HG03378 (cell line): ENCODE data around the gene PIK3C2B.
A peak's percentile ranks its signal among the peaks of the same experiment; 100 is the strongest.

ENCODE experiments used
- ATAC-seq: cut with Tn5 transposase; IDR thresholded peaks from one replicate; pipeline ENCODE4 v1.9.1; 2021; ENCODE audit warnings: mild to moderate bottlenecking, moderate library complexity; ENCODE audit not compliant: unreplicated experiment

The PIK3C2B gene

GRCh38 chr1:204480515-204480914 is 14.1 kb downstream of the PIK3C2B start:
- peak; percentile 56 for ATAC-seq

- no peak for ATAC-seq
These were observed 15.0 kb downstream of the PIK3C2B start for GRCh38 chr1:204479387-204480136.

DNA sequence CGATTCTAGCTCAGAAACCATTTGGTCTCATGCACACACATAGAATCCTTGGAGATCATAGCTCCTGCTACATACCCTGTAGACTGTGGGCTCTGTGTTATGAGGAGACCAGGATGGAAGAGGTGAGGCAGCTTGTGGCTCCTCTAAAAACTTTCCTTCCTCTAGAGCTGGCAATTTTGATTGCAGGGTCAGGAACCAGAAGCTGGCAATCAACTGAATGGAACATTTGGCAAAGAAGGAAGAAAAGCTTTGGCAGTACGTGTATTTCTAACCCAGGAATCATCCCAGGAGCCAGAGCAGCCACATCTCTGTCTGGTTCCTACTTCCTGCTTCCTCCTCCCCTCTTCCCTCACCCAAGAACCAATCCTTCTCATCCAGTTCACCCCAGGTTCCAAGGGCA is 15.7 kb downstream of the PIK3C2B start:
- ATAC-seq: no peak

GRCh38 chr1:204478172-204478899 is 16.3 kb downstream of the PIK3C2B start:
- no peak for ATAC-seq

DNA sequence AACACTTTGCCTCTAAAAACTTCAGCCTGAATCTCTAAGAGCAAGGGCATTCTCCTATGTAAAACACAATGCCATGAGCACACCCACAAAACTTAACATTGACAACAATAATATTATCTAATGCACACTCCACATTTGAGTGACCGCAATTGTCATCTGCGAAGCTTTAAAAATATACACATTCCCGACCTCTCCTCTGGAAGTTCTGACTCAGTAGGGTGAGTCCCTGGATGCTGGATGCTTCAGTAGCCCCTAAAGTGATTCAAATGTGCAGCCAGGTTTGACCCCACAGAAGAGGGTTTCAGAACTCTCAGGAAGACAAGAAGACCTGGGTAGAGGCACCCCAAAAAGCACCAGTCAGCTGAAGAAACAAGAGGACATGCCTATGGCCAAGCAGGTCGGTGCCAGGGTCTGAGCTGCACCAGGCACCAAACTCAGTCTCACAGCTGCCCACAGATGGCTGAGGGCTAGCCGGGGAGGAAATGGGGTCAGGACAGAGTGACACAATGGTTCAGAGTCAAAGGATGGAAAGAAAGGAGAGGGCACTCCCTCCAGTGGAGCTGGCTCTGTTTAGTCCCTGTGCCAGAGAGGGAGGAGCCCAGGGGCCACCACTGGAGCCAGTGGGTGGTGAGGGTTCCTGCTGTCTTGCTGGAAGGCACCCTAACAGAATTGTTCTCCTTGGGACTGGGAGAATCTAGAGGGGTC is 17.4 kb downstream of the PIK3C2B start:
- ATAC-seq: no peak

- no peak for ATAC-seq
These were observed 18.0 kb downstream of the PIK3C2B start for GRCh38 chr1:204476563-204476962.

DNA sequence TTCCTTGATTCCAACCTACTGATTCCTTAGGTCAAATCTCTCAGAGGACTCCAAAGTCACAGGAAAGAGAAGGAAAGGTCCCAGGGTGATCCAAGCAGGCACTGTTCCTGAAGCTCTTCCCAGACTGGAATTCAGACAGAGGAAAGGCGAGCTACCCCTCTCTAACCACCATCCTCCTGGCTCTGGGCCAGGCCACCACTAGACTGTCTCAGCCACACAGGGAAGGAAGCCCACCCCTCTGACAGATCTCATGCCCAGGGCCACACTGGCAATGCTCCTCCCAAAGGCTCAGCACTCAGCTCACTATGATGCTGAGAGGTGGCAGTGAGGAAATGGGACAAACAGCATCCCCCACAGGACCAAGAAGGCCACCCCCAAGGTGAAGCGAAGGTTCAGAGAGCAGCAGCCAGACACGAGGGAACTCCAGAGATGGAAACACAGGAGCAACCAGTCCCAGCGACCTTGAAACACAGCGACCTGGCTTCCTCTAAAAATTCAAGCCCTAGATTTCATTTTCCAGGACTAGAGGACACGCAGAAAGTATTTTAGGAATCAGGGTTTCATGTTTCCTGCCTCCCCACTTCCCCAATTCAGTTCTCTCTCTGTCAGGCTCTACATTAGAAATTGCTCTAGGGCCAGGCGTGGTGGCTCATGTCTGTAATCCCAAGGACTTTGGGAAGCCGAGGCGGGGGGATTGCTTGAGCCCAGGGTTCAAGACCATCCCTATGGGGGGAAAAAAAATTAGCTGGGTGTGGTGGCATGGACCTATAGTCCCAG is 18.8 kb downstream of the PIK3C2B start:
- no peak for ATAC-seq

DNA sequence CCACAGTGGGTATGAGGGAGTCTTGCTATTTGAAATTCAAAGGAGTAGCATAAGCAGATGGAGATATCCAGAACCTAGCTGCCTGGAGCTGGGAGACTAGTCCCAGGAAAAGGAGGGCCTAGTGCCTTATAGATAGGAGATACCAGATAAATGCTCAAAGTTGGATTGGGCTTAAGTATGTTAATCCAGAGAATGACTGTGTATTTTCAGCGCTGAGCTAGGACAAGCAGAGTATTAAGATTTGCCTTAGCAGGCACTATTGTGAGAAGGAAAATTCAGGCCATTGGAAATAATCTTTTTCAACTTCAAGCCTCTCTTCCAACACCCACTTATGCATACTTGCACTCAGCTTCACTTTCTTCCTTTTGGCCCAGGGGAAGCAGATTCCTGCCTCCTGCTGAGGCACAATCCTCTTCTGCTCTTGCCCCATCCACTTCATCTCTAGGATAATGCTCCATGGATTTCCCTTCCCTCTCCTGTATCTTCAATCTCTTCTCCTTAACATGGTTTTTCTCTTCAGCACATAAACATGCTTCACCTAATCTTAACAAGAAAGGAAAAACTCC is 21.1 kb downstream of the PIK3C2B start:
- ATAC-seq: no peak

- no peak for ATAC-seq
These were observed 21.9 kb downstream of the PIK3C2B start for GRCh38 chr1:204472660-204473059.

DNA sequence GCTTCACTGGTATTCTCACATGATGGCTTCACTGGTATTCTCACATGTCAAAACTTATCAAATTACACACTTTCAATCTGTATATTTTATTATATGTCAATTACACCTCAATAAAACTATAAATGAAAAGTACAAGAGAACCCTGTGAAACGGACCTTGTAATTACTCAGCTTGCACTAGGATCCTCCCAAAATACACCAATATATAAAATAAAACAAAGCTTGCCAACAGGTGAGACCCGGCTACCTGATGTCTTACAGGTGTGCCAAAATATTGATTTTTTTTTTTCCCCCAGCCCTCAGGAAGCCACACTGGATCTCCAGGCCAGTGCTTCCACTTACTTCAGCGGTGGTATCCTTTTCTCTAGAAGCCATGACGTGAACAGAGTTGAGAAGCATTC is 22.9 kb downstream of the PIK3C2B start:
- ATAC-seq: no peak

GRCh38 chr1:204469304-204469703 is 25.3 kb downstream of the PIK3C2B start:
- ATAC-seq: no peak

DNA sequence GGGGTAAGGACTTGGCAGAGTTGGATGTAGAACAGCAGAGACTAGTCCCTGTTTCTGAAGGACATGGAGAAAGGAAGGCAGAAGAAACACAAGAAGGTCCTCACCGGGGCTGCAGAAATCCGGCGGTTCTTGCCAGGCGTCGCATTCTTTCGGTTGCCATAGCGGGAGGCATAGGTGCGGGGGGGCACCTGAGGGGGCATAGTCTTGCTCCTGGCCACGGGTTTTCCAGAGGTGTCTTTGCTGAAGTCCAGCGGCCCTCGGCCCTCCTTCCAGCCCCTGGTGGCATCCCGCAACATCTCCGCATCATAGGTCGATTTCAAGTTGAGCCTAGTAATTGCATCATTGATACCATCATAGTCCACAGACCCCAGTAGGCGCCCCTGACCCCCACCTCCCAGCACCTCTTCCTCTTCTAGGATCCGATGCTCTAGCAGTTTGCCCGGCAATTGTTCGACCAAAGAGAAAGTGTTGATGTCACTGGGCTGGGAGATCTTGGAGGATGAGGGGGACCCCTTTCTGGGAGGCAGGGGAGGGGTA is 25.8 kb downstream of the PIK3C2B start:
- ATAC-seq: no peak

DNA sequence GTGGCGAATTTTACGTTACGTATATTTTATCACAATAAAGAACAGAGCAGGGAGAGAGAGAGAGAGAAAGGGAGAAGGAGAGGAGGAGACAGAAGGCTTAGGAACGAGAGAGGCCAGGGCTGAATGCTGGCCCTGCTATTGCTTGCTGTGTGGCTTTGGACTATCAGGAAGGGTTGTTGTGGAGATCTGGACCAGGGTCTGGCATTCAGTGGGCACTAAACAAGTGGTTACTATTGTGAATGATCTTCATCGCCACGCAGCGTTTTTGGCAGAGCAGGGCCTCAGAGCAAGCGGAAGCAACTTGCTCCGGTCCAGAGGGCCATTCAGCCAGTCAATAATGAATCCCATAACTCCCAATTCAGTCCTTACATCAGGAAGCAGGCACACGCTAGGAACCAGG is 26.4 kb downstream of the PIK3C2B start:
- no peak for ATAC-seq

- ATAC-seq: no peak
These were observed 27.9 kb downstream of the PIK3C2B start for GRCh38 chr1:204466416-204467405.

DNA sequence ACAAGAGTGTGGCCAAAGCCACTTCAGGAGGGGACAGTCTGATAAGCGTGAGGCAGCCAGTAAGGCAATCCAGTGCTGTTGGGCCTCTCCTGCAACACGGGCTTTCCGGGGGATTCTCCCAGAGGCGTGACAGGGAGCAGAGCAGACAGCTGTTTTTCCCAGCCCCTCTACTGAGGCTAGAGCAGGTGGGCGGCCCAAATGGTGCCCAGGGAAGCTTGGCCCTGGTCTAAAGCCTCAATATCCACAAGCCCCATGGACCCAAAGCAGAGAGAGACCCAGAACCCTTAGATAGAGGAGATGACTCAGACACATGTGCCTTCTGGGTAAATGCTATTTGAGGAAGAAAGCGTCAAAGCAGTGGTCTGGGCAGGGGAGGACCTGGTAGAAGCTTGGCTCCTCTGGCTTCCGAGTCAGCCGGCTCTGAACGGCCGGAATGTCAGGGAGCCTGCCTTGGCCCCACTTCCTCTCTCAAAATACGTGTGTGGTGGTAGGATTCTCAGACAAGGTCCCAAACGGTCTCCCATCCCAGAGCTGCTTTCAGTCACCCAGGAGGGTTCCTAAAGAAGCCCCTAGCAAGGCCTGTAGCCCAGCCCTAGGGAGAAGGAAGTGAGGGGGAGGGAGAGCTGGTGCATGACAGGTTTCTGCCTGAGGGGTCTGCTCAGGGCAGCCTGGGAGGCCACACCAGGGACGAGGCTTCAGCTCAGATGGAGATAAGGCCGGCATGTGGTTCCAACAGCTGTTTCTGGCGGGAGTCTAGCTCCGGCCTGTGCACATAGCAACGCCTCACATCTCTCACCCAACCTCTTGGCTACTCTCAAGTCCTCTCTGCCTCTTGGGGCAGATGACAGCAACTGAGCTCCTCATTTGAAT is 28.8 kb downstream of the PIK3C2B start:
- ATAC-seq: peak; percentile 62

DNA sequence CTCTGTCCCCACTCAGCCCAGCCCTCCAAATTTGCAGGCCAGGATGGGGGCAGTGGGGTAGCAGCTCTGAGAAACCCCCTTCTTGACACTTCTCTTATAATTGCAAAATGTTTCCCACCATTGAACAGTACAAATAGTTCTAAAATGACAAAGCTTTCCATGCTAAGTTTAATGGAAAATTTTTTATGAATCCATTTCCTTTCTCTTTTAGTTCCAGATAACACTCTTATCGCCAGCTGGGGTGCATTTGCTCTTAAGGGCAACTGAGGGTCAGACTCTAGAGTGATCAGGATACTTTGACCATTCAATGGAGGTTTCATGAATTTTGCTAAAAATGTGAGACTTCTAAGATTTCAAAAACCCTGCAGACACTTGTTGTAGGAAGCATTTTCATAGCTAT is 29.9 kb downstream of the PIK3C2B start:
- no peak for ATAC-seq

DNA sequence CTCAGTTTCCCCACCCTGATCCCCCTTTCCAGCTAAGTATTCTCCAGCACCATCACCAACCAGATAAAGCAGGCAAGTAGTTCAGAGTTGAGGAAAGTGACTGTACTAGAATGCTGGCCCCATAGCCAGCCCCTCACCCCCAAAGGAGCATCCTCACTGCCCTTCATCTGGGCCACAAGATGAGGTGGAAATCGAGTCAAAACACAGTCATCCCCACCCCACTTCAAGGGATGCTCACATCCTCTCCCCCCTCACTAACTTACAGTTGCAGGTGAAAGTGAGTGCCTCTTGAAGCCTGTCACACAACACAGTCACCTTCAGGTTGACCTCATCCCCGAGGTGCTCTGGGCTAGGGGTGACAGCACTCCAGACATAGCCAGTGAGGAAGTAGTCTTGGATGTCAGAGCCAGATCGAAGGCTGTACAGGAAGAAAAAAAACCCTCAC is 30.4 kb downstream of the PIK3C2B start:
- no peak for ATAC-seq
